HepG2 (cell line): ENCODE data around the gene POU2F1. TPM values are rescaled to one million over a fixed set of nuclear protein-coding genes. Genes with fewer than 3 reads are reported as not detected.

ENCODE experiments used
- ATAC-seq: fragments of 200-7000 bp; cut with Tn5 transposase; 3 replicates; pipeline ENCODE4 v1.9.1; 2020; ENCODE audit warnings: mild to moderate bottlenecking, moderate library complexity
- BruUV-seq: library from RNA; stranded (reverse); fragments of 400-500 nt; replicated peaks from 2 replicates; lab custom pipeline; 2021; lab: Mats Ljungman, UMichigan
- CTCF ChIA-PET: fragments of 300-600 bp; formaldehyde crosslinking; extraction: SDS; loops from one replicate; lab custom pipeline; 2021; ENCODE audit warnings: low total read pairs, inconsistent platforms, low intra/inter-chr PET ratio; lab: Yijun Ruan, JAX
- POLR2A ChIA-PET: fragments of 350-600 bp; sonication (Branson Sonifier 250); formaldehyde crosslinking; loops from one replicate; lab custom pipeline; 2020; ENCODE audit warnings: antibody characterized with exemption, inconsistent platforms; lab: Yijun Ruan, JAX
- DNase-seq: peaks from one replicate; pipeline ENCODE4 v3.0.0-alpha.2; 2015; ENCODE audit warnings: low spot score
- FAIRE-seq: peaks from 3 replicates; lab custom pipeline; 2011; peaks lifted over from hg19 to GRCh38; lab: Jason Lieb, UNC
- H2AFZ ChIP-seq: one replicate; pipeline ENCODE4 v1.6.1; 2011; ENCODE audit warnings: low read length, inconsistent platforms
- H3K27ac ChIP-seq: fragments of 300-600 bp; 3 replicates; pipeline ENCODE4 v1.8.0; 2011; ENCODE audit warnings: mixed run types, mild to moderate bottlenecking, mixed read lengths, low read length, inconsistent platforms; ENCODE audit not compliant: insufficient read depth; ENCODE audit errors: extremely low read length
- H3K27me3 ChIP-seq, 2 experiments: fragments of 200-600 bp in 1 of 2; 2 replicates in 1 of 2; 3 replicates in 1 of 2; pipeline versions ENCODE4 v1.6.0 to v1.8.0; 2011; ENCODE audit warnings: low read length in 2 of 2, mild to moderate bottlenecking in 2 of 2, moderate library complexity in 2 of 2, inconsistent platforms in 1 of 2; ENCODE audit not compliant: insufficient read depth in 2 of 2, control insufficient read depth in 1 of 2
- H3K36me3 ChIP-seq, 2 experiments: fragments of 200-600 bp in 1 of 2; replicated peaks in 1 of 2; 2 replicates in 1 of 2; 3 replicates in 1 of 2; pipeline versions ENCODE4 v1.5.1 to v1.8.0; 2011; ENCODE audit warnings: low read length in 2 of 2, inconsistent platforms in 1 of 2; ENCODE audit not compliant: insufficient read depth in 2 of 2, control insufficient read depth in 1 of 2
- H3K4me1 ChIP-seq: 2 replicates; pipeline ENCODE4 v1.5.1; 2012; ENCODE audit warnings: low read length, inconsistent platforms; ENCODE audit not compliant: insufficient read depth
- H3K4me2 ChIP-seq: 2 replicates; pipeline ENCODE4 v1.6.0; 2011; ENCODE audit warnings: low read depth, low read length, inconsistent platforms
- H3K4me3 ChIP-seq, 3 experiments: fragments of 200-600 bp in 1 of 3; sonication (generic), shearing (Covaris generic) in 1 of 3; replicated peaks in 1 of 3; 2 replicates each; pipeline ENCODE4 v1.5.1; 2011 to 2016; ENCODE audit warnings: low read length in 3 of 3, inconsistent platforms in 2 of 3, low read depth in 2 of 3, mild to moderate bottlenecking in 2 of 3, control low read depth in 1 of 3, mixed read lengths in 1 of 3; ENCODE audit not compliant: insufficient read depth in 1 of 3
- H3K79me2 ChIP-seq: one replicate; pipeline ENCODE4 v1.6.1; 2011; ENCODE audit warnings: low read length, inconsistent platforms; ENCODE audit not compliant: insufficient read depth
- H3K9ac ChIP-seq: 2 replicates; pipeline ENCODE4 v1.6.0; 2011; ENCODE audit warnings: mild to moderate bottlenecking, low read depth, low read length, inconsistent platforms; ENCODE audit not compliant: insufficient read depth
- H3K9me3 ChIP-seq: 2 replicates; pipeline ENCODE4 v1.5.1; 2012; ENCODE audit warnings: mild to moderate bottlenecking, low read length
- H4K20me1 ChIP-seq: 2 replicates; pipeline ENCODE4 v1.6.0; 2011; ENCODE audit warnings: inconsistent platforms, mild to moderate bottlenecking, low read length, moderate library complexity; ENCODE audit not compliant: insufficient read depth
- ZFP62 ChIP-seq: sonication (generic); formaldehyde crosslinking; IDR thresholded peaks from 2 replicates; pipeline ENCODE4 v1.4.0; 2020; ENCODE audit warnings: missing genetic modification reagents
- ZFX ChIP-seq: sonication (generic); formaldehyde crosslinking; IDR thresholded peaks from 2 replicates; pipeline ENCODE4 v1.4.0; 2020; ENCODE audit warnings: mild to moderate bottlenecking, low read depth, missing genetic modification reagents, moderate library complexity
- WGBS: methylation state at CpG from one replicate; pipeline ENCODE4 v1.1.6; 2017; ENCODE audit warnings: low lambda C conversion rate; 5-methylcytosine and 5-hydroxymethylcytosine counted together
- in situ Hi-C: cut with HindIII; loops from 2 replicates; pipeline ENCODE4 v1.10.0; 2017; ENCODE audit warnings: low pct_unique_long_range_greater_than_20kb; ENCODE audit not compliant: extremely low pct_ligation_motif_present
- intact Hi-C: fragments of 100-400 bp; cut with micrococcal nuclease; formaldehyde crosslinking; loops from one replicate; pipeline ENCODE4 v1.10.0; 2022; ENCODE audit not compliant: unreplicated experiment
- polyA plus RNA-seq, 8 experiments: library from polyadenylated mRNA; depleted of rRNA in 3 of 8; stranded (reverse) in 7 of 8; unstranded in 1 of 8; fragments of >200 nt; fragmentation: Illumina TruSeq in 4 of 8; extraction: Trizol in 4 of 8; gene quantifications; 2 replicates each; pipeline versions ENCODE4 v1.2.1 to v1.2.3, GENCODE V29; 2011 to 2016; ENCODE audit warnings: low read depth in 4 of 8, missing spikeins in 1 of 8, mixed read lengths in 1 of 8; ENCODE audit not compliant: insufficient read depth in 1 of 8
- total RNA-seq, 5 experiments: library from RNA; depleted of rRNA; stranded (reverse); fragments of >200 nt; fragmentation: Illumina TruSeq; extraction: Trizol; gene quantifications; 2 replicates each; pipeline ENCODE4 v1.2.3, GENCODE V29; 2016; ENCODE audit warnings: low read depth in 1 of 5
- TF ChIP-seq, protein P1 (sequence below): sonication (generic); formaldehyde crosslinking; IDR thresholded peaks from 2 replicates; pipeline ENCODE4 v1.4.0; 2020; ENCODE audit warnings: missing genetic modification reagents, borderline replicate concordance
- TF ChIP-seq, protein P2 (sequence below), 2 experiments: sonication (generic) in 1 of 2; formaldehyde crosslinking in 1 of 2; IDR thresholded peaks; 2 replicates each; pipeline versions ENCODE4 v1.6.1 to v1.9.0; 2014 to 2022; ENCODE audit warnings: antibody characterized with exemption in 1 of 2, borderline replicate concordance in 1 of 2, inconsistent platforms in 1 of 2, low read depth in 1 of 2, missing genetic modification reagents in 1 of 2
- TF ChIP-seq, protein P3 (sequence below): sonication (generic); formaldehyde crosslinking; IDR thresholded peaks from 2 replicates; pipeline ENCODE4 v1.5.0; 2020; ENCODE audit warnings: missing genetic modification reagents

Gene POU2F1
- total and polyA plus RNA-seq, 2 of the 13 experiments (the other 11 are each of a cell fraction or from before 2014, with no cell fraction given): 10.2 to 13.0 TPM

DNA sequence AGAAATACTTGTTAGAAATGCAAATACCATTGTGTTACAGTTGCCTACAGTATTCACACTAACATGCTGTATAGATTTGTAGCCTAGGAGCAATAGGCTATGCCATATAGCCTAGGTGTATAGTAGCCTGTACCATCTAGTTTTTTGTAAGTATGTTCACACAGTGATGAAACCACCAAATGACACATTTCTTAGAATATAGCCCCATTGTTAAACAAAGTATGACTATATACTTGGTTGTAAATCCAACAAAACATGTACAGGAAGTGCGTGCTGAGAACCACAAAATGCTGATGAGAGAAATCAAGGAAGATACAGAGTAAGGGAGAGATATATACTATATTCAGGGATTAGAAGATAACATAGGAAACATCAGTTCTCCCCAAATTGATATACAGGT lies 92.2 kb downstream of the POU2F1 start:
- BruUV-seq: no TSS peak
- Histone ChIP-seq H3K27me3 (no peaks in the 10 kb centered on the region), H4K20me1 (no peaks in the 10 kb centered on the region), H2AFZ (no peak overlapping the region), H3K4me3 (no peak overlapping the region), H3K4me2 (no peak overlapping the region), H3K79me2 (peaks cover 7% of the 10 kb centered on the region), H3K9me3 (peaks cover 19% of the 10 kb centered on the region), H3K36me3 (no peaks in the 10 kb centered on the region), H3K27ac (no peak overlapping the region), H3K4me1 (peaks cover 16% of the 10 kb centered on the region), H3K9ac (no peak overlapping the region)
- TF ChIP-seq ZFP62 (CRISPR knock-in tag) (no peak), ZFX (CRISPR knock-in tag) (no peak)
- TF ChIP-seq, protein P1, sequence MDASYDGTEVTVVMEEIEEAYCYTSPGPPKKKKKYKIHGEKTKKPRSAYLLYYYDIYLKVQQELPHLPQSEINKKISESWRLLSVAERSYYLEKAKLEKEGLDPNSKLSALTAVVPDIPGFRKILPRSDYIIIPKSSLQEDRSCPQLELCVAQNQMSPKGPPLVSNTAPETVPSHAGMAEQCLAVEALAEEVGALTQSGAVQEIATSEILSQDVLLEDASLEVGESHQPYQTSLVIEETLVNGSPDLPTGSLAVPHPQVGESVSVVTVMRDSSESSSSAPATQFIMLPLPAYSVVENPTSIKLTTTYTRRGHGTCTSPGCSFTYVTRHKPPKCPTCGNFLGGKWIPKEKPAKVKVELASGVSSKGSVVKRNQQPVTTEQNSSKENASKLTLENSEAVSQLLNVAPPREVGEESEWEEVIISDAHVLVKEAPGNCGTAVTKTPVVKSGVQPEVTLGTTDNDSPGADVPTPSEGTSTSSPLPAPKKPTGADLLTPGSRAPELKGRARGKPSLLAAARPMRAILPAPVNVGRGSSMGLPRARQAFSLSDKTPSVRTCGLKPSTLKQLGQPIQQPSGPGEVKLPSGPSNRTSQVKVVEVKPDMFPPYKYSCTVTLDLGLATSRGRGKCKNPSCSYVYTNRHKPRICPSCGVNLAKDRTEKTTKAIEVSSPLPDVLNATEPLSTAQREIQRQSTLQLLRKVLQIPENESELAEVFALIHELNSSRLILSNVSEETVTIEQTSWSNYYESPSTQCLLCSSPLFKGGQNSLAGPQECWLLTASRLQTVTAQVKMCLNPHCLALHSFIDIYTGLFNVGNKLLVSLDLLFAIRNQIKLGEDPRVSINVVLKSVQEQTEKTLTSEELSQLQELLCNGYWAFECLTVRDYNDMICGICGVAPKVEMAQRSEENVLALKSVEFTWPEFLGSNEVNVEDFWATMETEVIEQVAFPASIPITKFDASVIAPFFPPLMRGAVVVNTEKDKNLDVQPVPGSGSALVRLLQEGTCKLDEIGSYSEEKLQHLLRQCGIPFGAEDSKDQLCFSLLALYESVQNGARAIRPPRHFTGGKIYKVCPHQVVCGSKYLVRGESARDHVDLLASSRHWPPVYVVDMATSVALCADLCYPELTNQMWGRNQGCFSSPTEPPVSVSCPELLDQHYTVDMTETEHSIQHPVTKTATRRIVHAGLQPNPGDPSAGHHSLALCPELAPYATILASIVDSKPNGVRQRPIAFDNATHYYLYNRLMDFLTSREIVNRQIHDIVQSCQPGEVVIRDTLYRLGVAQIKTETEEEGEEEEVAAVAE (CRISPR knock-in tag): no peak
- TF ChIP-seq, protein P2, sequence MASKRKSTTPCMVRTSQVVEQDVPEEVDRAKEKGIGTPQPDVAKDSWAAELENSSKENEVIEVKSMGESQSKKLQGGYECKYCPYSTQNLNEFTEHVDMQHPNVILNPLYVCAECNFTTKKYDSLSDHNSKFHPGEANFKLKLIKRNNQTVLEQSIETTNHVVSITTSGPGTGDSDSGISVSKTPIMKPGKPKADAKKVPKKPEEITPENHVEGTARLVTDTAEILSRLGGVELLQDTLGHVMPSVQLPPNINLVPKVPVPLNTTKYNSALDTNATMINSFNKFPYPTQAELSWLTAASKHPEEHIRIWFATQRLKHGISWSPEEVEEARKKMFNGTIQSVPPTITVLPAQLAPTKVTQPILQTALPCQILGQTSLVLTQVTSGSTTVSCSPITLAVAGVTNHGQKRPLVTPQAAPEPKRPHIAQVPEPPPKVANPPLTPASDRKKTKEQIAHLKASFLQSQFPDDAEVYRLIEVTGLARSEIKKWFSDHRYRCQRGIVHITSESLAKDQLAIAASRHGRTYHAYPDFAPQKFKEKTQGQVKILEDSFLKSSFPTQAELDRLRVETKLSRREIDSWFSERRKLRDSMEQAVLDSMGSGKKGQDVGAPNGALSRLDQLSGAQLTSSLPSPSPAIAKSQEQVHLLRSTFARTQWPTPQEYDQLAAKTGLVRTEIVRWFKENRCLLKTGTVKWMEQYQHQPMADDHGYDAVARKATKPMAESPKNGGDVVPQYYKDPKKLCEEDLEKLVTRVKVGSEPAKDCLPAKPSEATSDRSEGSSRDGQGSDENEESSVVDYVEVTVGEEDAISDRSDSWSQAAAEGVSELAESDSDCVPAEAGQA (IDR thresholded peaks at IDR 0.05; ENCODE audit: low read depth): no peak
- TF ChIP-seq, protein P2 (CRISPR knock-in tag; IDR thresholded peaks at IDR 0.05; ENCODE audit: borderline replicate concordance): no peak
- TF ChIP-seq, protein P3, sequence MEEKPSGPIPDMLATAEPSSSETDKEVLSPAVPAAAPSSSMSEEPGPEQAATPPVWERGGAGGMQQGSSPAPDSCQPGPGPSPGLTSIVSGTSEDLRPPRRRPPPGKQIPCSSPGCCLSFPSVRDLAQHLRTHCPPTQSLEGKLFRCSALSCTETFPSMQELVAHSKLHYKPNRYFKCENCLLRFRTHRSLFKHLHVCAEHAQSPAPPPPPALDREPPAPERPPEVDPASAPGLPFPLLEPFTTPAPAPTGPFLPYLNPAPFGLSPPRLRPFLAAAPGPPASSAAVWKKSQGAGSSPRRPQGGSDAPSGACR: no peak
- in situ Hi-C loops (no loop called here), intact Hi-C loops (no loop called here)
- ChIA-PET POLR2A (no interaction called here), CTCF (no interaction called here)
- 100% methylated on average over 1 of the region's 1 CpG for WGBS
- FAIRE-seq: no peak
- no peak for DNase-seq
- no peak for ATAC-seq
